ENCODE data around the gene ZSCAN12. TPM values are rescaled to one million over a fixed set of nuclear protein-coding genes. Genes with fewer than 3 reads are reported as not detected.
"Not testable (repeated sequence)": the region's sequence is repeated elsewhere in the genome, so short reads cannot be mapped to it uniquely, and the experiment has no call there.

ZSCAN12 gene
- total and polyA plus RNA-seq, 2 of the 13 experiments (the other 11 are each of a cell fraction or from before 2014, with no cell fraction given) = 2.8 to 8.9 TPM

DNA sequence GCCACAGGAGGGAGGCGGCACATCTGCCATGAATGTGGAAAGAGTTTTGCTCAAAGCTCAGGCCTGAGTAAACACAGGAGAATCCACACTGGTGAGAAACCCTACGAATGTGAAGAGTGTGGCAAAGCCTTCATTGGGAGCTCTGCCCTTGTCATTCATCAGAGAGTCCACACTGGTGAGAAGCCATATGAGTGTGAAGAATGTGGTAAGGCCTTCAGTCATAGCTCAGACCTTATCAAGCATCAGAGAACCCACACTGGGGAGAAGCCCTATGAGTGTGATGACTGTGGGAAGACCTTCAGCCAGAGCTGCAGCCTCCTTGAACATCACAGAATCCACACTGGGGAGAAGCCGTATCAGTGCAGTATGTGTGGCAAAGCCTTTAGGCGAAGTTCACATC lies 34.0 kb downstream of the ZSCAN12 start:
- H3K4me1 ChIP-seq (ENCODE audit: insufficient read depth, low read length); H2AFZ ChIP-seq (ENCODE audit: low read length); H3K79me2 ChIP-seq (ENCODE audit: insufficient read depth, low read length); H3K4me2 ChIP-seq (ENCODE audit: low read depth, low read length); DNase-seq (ENCODE audit: low spot score); H3K27me3 ChIP-seq (ENCODE audit: control insufficient read depth in 1 of 2, insufficient read depth in 2 of 2, low read length in 2 of 2); H4K20me1 ChIP-seq (ENCODE audit: insufficient read depth, low read length); H3K27ac ChIP-seq (ENCODE audit: extremely low read length, insufficient read depth, low read length); H3K9ac ChIP-seq (ENCODE audit: insufficient read depth, low read depth, low read length); H3K4me3 ChIP-seq (replicated peaks in 1 of 3; ENCODE audit: insufficient read depth in 1 of 3, low read depth in 2 of 3, low read length in 3 of 3); intact Hi-C loops (cut with micrococcal nuclease; ENCODE audit: unreplicated experiment); ATAC-seq; BruUV-seq (replicated peaks); in situ Hi-C loops (cut with HindIII; ENCODE audit: extremely low pct_ligation_motif_present, low pct_unique_long_range_greater_than_20kb); H3K9me3 ChIP-seq (ENCODE audit: low read length); CTCF ChIA-PET (ENCODE audit: low intra/inter-chr PET ratio, low total read pairs): not testable (repeated sequence)
- POLR2A ChIA-PET = interaction anchor here (1.0 kb wide), 1 partner anchor 10 kb away, joined by 5 read pairs; no protein-coding TSS in a partner anchor
- peak; percentile 55 for FAIRE-seq
- 83% methylated on average over 4 of the region's 4 CpGs for WGBS (ENCODE audit: low lambda C conversion rate)
- H3K36me3 ChIP-seq (replicated peaks in 1 of 2; ENCODE audit: control insufficient read depth in 1 of 2, insufficient read depth in 2 of 2, low read length in 2 of 2) = peaks cover 9 to 23% of the 10 kb centered on the region in 2 experiments

DNA sequence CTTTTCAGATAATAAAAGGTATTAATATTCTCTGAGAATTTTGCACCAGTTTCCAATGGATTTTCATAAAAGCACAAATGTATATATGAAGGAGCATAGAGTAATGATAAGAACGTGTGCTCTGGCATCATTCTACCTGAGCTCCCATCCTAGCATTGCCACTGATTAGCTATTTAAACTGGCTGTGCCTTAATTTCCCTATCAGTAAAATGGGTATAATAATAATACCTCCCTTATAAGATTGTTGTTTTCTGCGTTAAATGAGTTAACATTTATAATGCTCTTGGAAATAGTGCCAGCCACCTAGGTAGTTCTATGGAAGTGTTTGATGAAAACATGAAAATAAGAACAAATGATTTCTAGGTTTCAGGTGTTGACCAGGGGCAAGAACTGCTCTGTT lies 38.6 kb downstream of the ZSCAN12 start:
- H2AFZ ChIP-seq (ENCODE audit: low read length) = no peak overlapping the region
- peaks cover 9 to 20% of the 10 kb centered on the region in 2 experiments; a peak in 4 of 5 replicates for H3K36me3 ChIP-seq (replicated peaks in 1 of 2; ENCODE audit: control insufficient read depth in 1 of 2, insufficient read depth in 2 of 2, low read length in 2 of 2)
- TF ChIP-seq ZNF629 (CRISPR knock-in tag; conservative IDR thresholded peaks at IDR 0.05) (peak; percentile 69), ETV6 (CRISPR knock-in tag; conservative IDR thresholded peaks at IDR 0.05) (no peak)
- CTCF ChIA-PET (ENCODE audit: low intra/inter-chr PET ratio, low total read pairs) = no interaction called here
- no peak overlapping the region for H3K27ac ChIP-seq (ENCODE audit: extremely low read length, insufficient read depth, low read length)
- in situ Hi-C loops (cut with HindIII; ENCODE audit: extremely low pct_ligation_motif_present, low pct_unique_long_range_greater_than_20kb) = no loop called here
- 97% methylated on average over 2 of the region's 2 CpGs for WGBS (ENCODE audit: low lambda C conversion rate)
- DNase-seq (ENCODE audit: low spot score) = no peak
- no peaks in the 10 kb centered on the region for H3K9me3 ChIP-seq (ENCODE audit: low read length)
- no peaks in the 10 kb centered on the region for H3K79me2 ChIP-seq (ENCODE audit: insufficient read depth, low read length)
- intact Hi-C loops (cut with micrococcal nuclease; ENCODE audit: unreplicated experiment) = no loop called here
- H3K4me1 ChIP-seq (ENCODE audit: insufficient read depth, low read length) = peaks cover 11% of the 10 kb centered on the region
- POLR2A ChIA-PET = no interaction called here
- no peaks in the 10 kb centered on the region; a peak in 1 of 5 replicates for H3K27me3 ChIP-seq (ENCODE audit: control insufficient read depth in 1 of 2, insufficient read depth in 2 of 2, low read length in 2 of 2)
- H4K20me1 ChIP-seq (ENCODE audit: insufficient read depth, low read length) = no peaks in the 10 kb centered on the region
- no peak for ATAC-seq
- no peak overlapping the region for H3K4me3 ChIP-seq (replicated peaks in 1 of 3; ENCODE audit: insufficient read depth in 1 of 3, low read depth in 2 of 3, low read length in 3 of 3)
- H3K9ac ChIP-seq (ENCODE audit: insufficient read depth, low read depth, low read length) = no peak overlapping the region
- BruUV-seq (replicated peaks) = no TSS peak
- H3K4me2 ChIP-seq (ENCODE audit: low read depth, low read length) = no peak overlapping the region
- no peak for FAIRE-seq

DNA sequence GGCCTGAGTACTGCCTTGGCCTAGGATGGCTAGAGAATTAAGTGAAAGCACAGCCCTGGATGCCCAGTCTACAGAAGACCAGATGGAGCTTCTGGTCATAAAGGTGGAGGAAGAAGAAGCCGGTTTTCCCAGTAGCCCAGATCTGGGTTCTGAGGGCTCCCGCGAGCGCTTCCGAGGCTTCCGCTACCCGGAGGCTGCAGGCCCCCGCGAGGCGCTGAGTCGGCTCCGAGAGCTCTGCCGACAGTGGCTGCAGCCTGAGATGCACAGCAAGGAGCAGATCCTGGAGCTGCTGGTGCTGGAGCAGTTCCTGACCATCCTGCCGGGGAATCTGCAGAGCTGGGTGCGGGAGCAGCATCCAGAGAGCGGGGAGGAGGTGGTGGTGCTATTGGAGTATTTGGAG lies 40.0 kb downstream of the ZSCAN12 start:
- H4K20me1 ChIP-seq (ENCODE audit: insufficient read depth, low read length); CTCF ChIA-PET (ENCODE audit: low intra/inter-chr PET ratio, low total read pairs); H3K27me3 ChIP-seq (ENCODE audit: control insufficient read depth in 1 of 2, insufficient read depth in 2 of 2, low read length in 2 of 2); H3K4me3 ChIP-seq (replicated peaks in 1 of 3; ENCODE audit: insufficient read depth in 1 of 3, low read depth in 2 of 3, low read length in 3 of 3); BruUV-seq (replicated peaks); intact Hi-C loops (cut with micrococcal nuclease; ENCODE audit: unreplicated experiment); ATAC-seq; H2AFZ ChIP-seq (ENCODE audit: low read length); POLR2A ChIA-PET; H3K9ac ChIP-seq (ENCODE audit: insufficient read depth, low read depth, low read length); DNase-seq (ENCODE audit: low spot score); H3K9me3 ChIP-seq (ENCODE audit: low read length); H3K79me2 ChIP-seq (ENCODE audit: insufficient read depth, low read length); H3K4me2 ChIP-seq (ENCODE audit: low read depth, low read length); FAIRE-seq; H3K27ac ChIP-seq (ENCODE audit: extremely low read length, insufficient read depth, low read length): not testable (repeated sequence)
- peaks cover 23% of the 10 kb centered on the region for H3K4me1 ChIP-seq (ENCODE audit: insufficient read depth, low read length)
- 96% methylated on average over 15 of the region's 16 CpGs for WGBS (ENCODE audit: low lambda C conversion rate)
- in situ Hi-C loops (cut with HindIII; ENCODE audit: extremely low pct_ligation_motif_present, low pct_unique_long_range_greater_than_20kb) = loop anchor here (5.0 kb wide), 1 partner anchor 227 kb away; no protein-coding TSS in a partner anchor
- peaks cover 4 to 11% of the 10 kb centered on the region in 2 experiments; a peak in 3 of 5 replicates for H3K36me3 ChIP-seq (replicated peaks in 1 of 2; ENCODE audit: control insufficient read depth in 1 of 2, insufficient read depth in 2 of 2, low read length in 2 of 2)

Measured in HepG2 (cell line).